CD4-positive, alpha-beta T cell (primary cell): ENCODE measurements around the gene FSCN2. TPM values are rescaled to one million over a fixed set of nuclear protein-coding genes. Genes with fewer than 3 reads are reported as not detected.

Experiments
- ATAC-seq: fragments of 200-7000 bp; cut with Tn5 transposase; one replicate; pipeline ENCODE4 v1.10.0; 2022; ENCODE audit warnings: mild to moderate bottlenecking; ENCODE audit not compliant: poor library complexity
- CTCF ChIA-PET: fragments of 350-600 bp; sonication (Branson Sonifier 250); formaldehyde crosslinking; loops from one replicate; lab custom pipeline; 2021; ENCODE audit warnings: antibody characterized with exemption, inconsistent platforms; lab: Charles Lee
- POLR2A ChIA-PET: fragments of 350-600 bp; sonication (Branson Sonifier 250); formaldehyde crosslinking; loops from one replicate; lab custom pipeline; 2021; ENCODE audit warnings: antibody characterized with exemption, inconsistent platforms; lab: Charles Lee
- DNase-seq, 14 experiments: peaks; one replicate each; pipeline ENCODE4 v3.0.0-alpha.2; 2013 to 2020; ENCODE audit warnings: mixed read lengths in 2 of 14
- H3K27ac ChIP-seq, 2 donors: one replicate each; pipeline versions ENCODE4 v1.5.1 to v1.7.0; 2013; ENCODE audit warnings: low read length in 2 of 2, low read depth in 1 of 2, mild to moderate bottlenecking in 1 of 2
- H3K27me3 ChIP-seq, 2 experiments: 1 replicate in 1 of 2; 2 replicates in 1 of 2; pipeline versions ENCODE4 v1.6.1 to v1.7.0; 2013; ENCODE audit warnings: low read length in 2 of 2, control low read depth in 1 of 2, mild to moderate bottlenecking in 1 of 2, moderate library complexity in 1 of 2; ENCODE audit not compliant: insufficient read depth in 2 of 2, control insufficient read depth in 1 of 2
- H3K36me3 ChIP-seq: one replicate; pipeline ENCODE4 v1.6.1; 2013; ENCODE audit warnings: low read length, control low read depth; ENCODE audit not compliant: insufficient read depth
- H3K4me1 ChIP-seq: one replicate; pipeline ENCODE4 v1.6.1; 2013; ENCODE audit warnings: low read length, control low read depth; ENCODE audit not compliant: insufficient read depth
- H3K4me3 ChIP-seq: one replicate; pipeline ENCODE4 v1.5.1; 2013; ENCODE audit warnings: mild to moderate bottlenecking, low read length, moderate library complexity
- H3K9me3 ChIP-seq, 2 experiments: 1 replicate in 1 of 2; 2 replicates in 1 of 2; pipeline versions ENCODE4 v1.6.1 to v1.7.0; 2013; ENCODE audit warnings: low read length in 2 of 2, mild to moderate bottlenecking in 2 of 2, control low read depth in 1 of 2, moderate library complexity in 1 of 2; ENCODE audit not compliant: control insufficient read depth in 1 of 2, insufficient read depth in 1 of 2
- H3K27ac Mint-ChIP-seq: one replicate; pipeline ENCODE4 v1.8.0; 2020; ENCODE audit warnings: mixed read lengths
- H3K27me3 Mint-ChIP-seq: one replicate; pipeline ENCODE4 v1.8.0; 2021; ENCODE audit warnings: mixed read lengths
- H3K36me3 Mint-ChIP-seq: one replicate; pipeline ENCODE4 v1.8.0; 2021; ENCODE audit warnings: low read depth, mixed read lengths
- H3K4me1 Mint-ChIP-seq: one replicate; pipeline ENCODE4 v1.8.0; 2021; ENCODE audit warnings: low read depth, mixed read lengths
- H3K4me3 Mint-ChIP-seq: one replicate; pipeline ENCODE4 v1.8.0; 2020; ENCODE audit warnings: mild to moderate bottlenecking, mixed read lengths
- H3K9me3 Mint-ChIP-seq: one replicate; pipeline ENCODE4 v1.8.0; 2020; ENCODE audit warnings: mixed read lengths
- CTCF ChIP-seq: fragments of 200-600 bp; IDR thresholded peaks from one replicate; pipeline ENCODE4 v1.8.0; 2022; ENCODE audit warnings: antibody characterized with exemption, mild to moderate bottlenecking
- intact Hi-C, 2 experiments: fragments of 100-400 bp; cut with DNase I in 1 of 2; cut with micrococcal nuclease in 1 of 2; formaldehyde crosslinking; loops; one replicate each; pipeline versions ENCODE4 v1.15.1 to v1.9.0; 2023 to 2025; cut with DNase I, micrococcal nuclease
- total RNA-seq, 174 experiments: library from RNA in 2 of 174; stranded (reverse) in 2 of 174; gene quantifications; one replicate each; pipeline ENCODE4 v1.2.3 and lab custom pipeline; 2021 to 2026

The FSCN2 gene
- total RNA-seq, 2 experiments from 2014 or later, result 1.0 to 1.1 TPM

- H3K27ac Mint-ChIP-seq, result no peak overlapping the region
- peaks cover 13% of the 10 kb centered on the region for H3K4me1 ChIP-seq
- TF ChIP-seq CTCF, result no peak
- no peak for DNase-seq
- intact Hi-C loops, result no loop called here
- ATAC-seq, result no peak
- peaks cover 0 to 2% of the 10 kb centered on the region in 2 experiments for H3K27me3 ChIP-seq
- H3K36me3 ChIP-seq, result no peaks in the 10 kb centered on the region
- no peak overlapping the region for H3K4me3 ChIP-seq
- H3K4me1 Mint-ChIP-seq, result no peaks in the 10 kb centered on the region
- POLR2A ChIA-PET, result interaction anchor here (1.5 kb wide), 1 partner anchor 16 kb away, joined by 6 read pairs; no protein-coding TSS in a partner anchor
- H3K4me3 Mint-ChIP-seq, result no peak overlapping the region
- H3K27me3 Mint-ChIP-seq, result peaks cover 8% of the 10 kb centered on the region
- H3K9me3 ChIP-seq, result no peaks in the 10 kb centered on the region
- no peaks in the 10 kb centered on the region for H3K9me3 Mint-ChIP-seq
- H3K36me3 Mint-ChIP-seq, result no peaks in the 10 kb centered on the region
- no peak overlapping the region for H3K27ac ChIP-seq
- CTCF ChIA-PET, result no interaction called here
Measured at GRCh38 chr17:81492706-81493105, 35.5 kb upstream of the FSCN2 start.

GRCh38 chr17:81493198-81494038 is 34.8 kb upstream of the FSCN2 start:
- CTCF ChIA-PET, result no interaction called here
- H3K4me1 ChIP-seq, result peaks cover 9% of the 10 kb centered on the region
- H3K36me3 ChIP-seq, result no peaks in the 10 kb centered on the region
- intact Hi-C loops, result no loop called here
- POLR2A ChIA-PET, result interaction anchor here (1.5 kb wide), 1 partner anchor 16 kb away, joined by 6 read pairs; no protein-coding TSS in a partner anchor
- H3K9me3 Mint-ChIP-seq, result no peaks in the 10 kb centered on the region
- H3K4me3 Mint-ChIP-seq, result no peak overlapping the region
- peaks cover 8% of the 10 kb centered on the region for H3K27me3 Mint-ChIP-seq
- H3K27me3 ChIP-seq, result peaks cover 0 to 2% of the 10 kb centered on the region in 2 experiments
- H3K4me3 ChIP-seq, result no peak overlapping the region
- ATAC-seq (no peak), DNase-seq (no peak)
- no peaks in the 10 kb centered on the region for H3K9me3 ChIP-seq
- H3K4me1 Mint-ChIP-seq, result no peaks in the 10 kb centered on the region
- H3K27ac ChIP-seq, result no peak overlapping the region
- TF ChIP-seq CTCF, result no peak
- no peaks in the 10 kb centered on the region for H3K36me3 Mint-ChIP-seq
- no peak overlapping the region for H3K27ac Mint-ChIP-seq

GRCh38 chr17:81494626-81495377 is 33.4 kb upstream of the FSCN2 start:
- POLR2A ChIA-PET, result no interaction called here
- DNase-seq, result no peak
- H3K27me3 ChIP-seq, result no peaks in the 10 kb centered on the region
- Mint-ChIP-seq H3K27me3 (peaks cover 8% of the 10 kb centered on the region), H3K9me3 (no peaks in the 10 kb centered on the region), H3K4me1 (no peaks in the 10 kb centered on the region), H3K4me3 (no peak overlapping the region), H3K36me3 (no peaks in the 10 kb centered on the region), H3K27ac (no peak overlapping the region)
- no peaks in the 10 kb centered on the region for H3K9me3 ChIP-seq
- no peak for TF ChIP-seq CTCF
- ATAC-seq, result peak; percentile 46
- H3K4me3 ChIP-seq, result no peak overlapping the region
- H3K4me1 ChIP-seq, result peaks cover 5% of the 10 kb centered on the region
- CTCF ChIA-PET, result no interaction called here
- H3K27ac ChIP-seq, result no peak overlapping the region
- intact Hi-C loops, result no loop called here
- H3K36me3 ChIP-seq, result no peaks in the 10 kb centered on the region
